ENCODE measurements around the gene SEC23B.
"Not testable (repeated sequence)": the region's sequence is repeated elsewhere in the genome, so short reads cannot be mapped to it uniquely, and the experiment has no call there.

SEC23B gene

DNA sequence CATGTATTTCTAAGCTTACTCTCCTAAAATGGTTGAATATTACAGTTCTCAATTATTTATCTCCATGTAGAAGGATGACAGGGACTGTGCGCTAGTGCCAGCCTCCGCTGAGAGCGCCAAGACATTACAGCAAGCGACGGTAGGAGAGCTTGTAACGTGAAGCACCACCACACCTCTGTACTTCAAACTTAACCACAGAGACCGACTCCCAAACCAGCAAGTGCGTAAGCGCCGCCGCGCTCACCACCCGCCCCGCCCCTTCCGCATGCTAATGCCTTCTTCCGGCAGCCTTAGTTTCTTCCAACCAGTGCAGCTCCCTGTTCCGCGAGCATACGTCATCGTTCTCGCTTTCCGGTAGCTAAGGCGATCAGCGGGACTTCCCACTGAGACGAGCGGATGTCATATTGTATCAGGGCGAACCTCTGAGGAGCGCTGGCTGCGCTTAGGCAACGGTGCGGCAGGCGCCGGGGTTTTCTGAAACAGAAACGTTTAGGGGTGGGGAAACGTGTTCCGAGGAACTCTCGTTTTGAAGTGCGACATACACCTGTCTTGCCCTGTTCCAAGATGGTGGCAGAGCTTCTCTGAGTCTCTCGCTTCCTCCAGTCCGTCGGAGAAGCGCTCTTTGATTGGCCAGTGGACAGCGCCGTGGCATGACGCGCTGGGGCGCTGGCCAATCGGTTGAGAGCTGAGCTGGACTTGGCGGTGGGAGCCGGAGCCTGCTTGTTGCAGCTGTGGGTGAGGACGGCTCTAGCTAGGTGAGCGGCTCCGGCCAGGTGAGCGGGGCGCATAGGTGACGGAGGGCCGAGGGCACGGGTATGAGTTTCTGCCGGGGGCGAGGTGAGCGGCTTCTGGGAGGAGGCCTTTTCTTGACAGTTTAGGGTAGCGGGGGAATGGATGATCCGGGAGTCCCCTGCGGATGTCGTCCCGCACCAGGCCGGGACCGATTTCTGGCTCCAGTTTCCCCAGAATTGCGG, at the start of gene SEC23B:
Gene SEC23B (plus strand): TSS at position 723 of the 974 bp plus-strand sequence. CDS start 2,896 bp downstream, outside the sequence.
- FAIRE-seq, result peak; percentile 97

DNA sequence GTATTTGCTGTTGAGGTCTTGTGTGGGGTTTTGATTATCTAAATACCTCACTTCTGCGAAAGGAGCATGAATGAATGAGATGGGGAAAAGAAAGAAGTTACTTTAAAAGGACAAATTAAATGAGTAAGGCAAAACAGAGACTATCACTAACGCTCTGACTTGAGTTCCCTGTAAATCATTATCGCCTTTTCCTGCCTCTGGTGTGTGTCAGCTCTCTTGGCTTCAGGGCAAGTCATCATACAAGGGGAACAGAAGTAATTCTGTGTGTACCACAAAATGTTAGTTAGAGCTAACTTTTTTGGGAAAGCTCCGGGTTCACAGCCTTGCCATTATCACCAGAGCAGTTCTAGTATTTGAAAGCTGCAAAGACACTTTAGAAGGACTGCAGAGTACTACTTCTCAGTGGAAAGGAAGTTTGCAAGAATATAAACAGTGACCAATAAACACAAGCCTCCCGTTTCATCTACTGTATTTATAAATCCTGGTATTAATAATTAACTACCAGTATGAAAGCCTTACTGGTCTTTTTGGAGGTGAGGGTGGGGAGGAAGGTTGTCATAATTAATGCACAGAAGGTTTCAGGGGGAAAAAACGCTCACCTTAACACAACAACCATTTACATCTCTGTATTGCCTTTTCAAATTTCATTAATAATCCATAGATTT, 42.1 kb upstream of the SEC23B start:
- no peak for FAIRE-seq

DNA sequence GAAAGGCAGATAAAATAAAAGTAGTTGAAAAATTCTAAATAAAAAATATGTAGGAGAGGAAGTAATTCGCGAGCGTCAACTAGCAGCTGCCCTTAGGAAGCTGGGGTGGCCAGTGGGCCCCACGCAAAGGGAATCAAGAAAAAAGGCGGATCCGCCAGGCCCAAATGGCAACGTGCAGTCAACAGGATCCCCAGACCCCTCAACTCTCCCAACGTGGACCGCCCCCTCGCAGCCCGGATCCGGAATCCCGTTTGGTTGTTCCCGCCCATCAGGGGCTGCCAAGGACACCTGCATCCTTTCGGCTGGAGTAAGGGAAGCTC, 41.2 kb upstream of the SEC23B start:
- FAIRE-seq, result no peak

DNA sequence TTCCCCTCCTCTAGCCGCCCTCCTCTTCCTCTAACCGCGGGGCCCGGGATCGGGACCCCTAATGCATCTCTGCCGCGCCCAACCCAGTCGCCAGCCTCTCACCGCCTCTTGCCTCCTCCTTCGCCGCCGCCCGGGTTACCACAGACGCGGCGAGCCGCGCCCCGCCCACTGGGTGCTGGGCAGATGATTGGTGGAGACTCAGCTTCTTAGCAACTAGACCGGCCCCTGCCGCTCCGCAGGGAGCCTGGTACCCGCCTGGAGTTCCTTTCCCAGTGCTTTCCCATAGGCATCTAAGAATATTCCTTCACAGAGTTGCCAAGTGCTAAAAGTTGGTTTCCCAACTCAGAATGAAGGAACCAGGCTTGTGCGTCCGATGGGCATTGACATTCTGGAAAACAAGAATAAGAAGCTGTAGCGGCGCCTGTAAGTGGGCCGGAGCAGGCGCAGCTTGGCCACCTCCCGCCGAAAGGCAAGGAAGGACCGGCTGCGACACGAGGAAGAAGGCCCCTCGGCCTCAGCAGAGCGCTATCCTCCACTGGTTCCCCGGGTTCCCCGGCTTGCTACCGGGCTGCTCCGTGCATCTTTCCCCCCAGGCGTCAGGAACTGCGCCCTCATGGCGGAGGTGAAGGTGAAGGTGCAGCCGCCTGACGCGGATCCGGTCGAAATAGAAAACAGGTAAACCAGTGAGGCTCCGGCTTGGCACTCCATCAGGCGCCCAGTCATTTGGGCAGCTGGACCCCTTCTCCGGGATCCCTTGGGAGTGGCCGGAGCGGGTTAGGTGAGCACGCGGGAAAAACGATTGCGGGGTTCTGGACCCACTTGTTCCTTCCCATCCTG, 40.6 kb upstream of the SEC23B start, which contains the start of the genes DZANK1 and POLR3F:
Gene DZANK1 (minus strand): TSS at position 137 of the 837 bp plus-strand sequence. CDS start 1,672 bp downstream, outside the sequence.
Gene POLR3F (plus strand): TSS at position 497 of the 837 bp plus-strand sequence. CDS start 117 bp downstream, at position 614.
- FAIRE-seq, result peak; percentile 97

DNA sequence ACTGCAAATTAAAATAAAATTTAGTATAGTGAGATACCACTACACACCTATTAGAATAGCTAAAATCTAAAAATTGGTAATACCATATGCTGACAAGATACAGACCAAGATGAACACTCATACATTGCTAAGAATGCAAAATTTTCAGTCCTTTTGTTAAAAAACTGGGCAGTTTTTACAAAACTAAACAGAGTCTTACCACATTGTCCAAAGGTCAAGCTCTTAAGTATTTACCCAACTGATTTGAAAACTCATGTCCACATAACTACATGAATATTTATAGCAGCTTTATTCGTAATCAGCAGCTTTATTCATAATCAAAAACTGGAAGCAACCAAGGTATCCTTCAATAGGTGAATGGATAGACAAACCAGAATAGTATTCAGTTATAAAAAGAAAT, 30.5 kb upstream of the SEC23B start:
- FAIRE-seq, result no peak

DNA sequence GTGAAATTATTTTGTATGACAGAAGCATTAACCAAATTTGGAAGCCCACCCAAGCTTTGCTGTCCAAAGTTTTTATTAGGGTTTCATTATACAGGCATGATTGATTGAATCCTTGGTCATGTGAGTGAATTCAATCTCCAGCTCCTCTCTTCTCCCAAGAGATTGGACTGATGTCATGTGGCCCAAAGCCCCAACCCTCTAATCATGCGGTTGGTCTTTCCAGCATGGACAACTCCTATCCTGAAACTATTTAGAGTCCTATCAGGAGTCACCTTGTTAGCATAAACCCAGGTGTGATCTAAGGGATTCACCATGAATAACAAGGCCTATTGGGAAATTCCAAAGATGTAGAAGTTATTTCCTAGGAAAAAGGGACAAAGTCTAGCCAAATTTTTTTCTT, 29.9 kb upstream of the SEC23B start:
- no peak for FAIRE-seq

DNA sequence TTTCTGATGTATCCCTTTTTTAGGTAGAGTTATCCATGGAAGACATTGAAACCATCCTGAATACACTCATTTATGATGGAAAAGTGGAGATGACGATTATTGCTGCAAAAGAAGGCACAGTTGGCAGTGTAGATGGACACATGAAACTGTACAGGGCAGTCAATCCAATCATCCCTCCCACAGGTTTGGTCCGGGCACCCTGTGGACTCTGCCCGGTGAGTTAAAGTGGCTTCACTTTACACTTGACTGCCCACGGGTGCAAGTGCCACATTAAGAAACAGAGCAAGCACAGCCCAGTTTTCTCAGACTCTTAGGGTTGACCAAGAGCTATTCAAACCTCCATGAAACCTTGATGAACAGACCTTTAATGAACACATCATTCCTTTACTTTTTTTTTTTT, 26.1 kb upstream of the SEC23B start:
- FAIRE-seq, result no peak

DNA sequence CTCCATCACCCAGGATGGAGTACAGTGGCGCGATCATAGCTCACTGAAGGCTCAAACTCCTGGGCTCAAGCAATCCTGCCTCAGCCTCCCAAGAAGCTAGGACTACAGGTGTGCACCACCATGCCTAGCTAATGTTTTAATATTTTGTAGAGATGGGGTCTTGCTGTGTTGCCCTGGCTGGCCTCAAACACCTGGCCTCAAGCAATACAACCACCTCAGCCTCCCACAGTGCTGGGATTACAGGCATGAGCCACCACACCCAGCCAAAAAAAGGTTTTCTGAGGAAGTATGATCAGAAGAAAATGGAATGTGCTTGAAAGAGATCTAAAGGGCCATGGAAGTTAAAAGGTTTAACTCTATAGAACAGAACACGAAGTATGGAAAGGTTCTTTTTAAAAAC, 19.4 kb upstream of the SEC23B start:
- FAIRE-seq, result no peak

DNA sequence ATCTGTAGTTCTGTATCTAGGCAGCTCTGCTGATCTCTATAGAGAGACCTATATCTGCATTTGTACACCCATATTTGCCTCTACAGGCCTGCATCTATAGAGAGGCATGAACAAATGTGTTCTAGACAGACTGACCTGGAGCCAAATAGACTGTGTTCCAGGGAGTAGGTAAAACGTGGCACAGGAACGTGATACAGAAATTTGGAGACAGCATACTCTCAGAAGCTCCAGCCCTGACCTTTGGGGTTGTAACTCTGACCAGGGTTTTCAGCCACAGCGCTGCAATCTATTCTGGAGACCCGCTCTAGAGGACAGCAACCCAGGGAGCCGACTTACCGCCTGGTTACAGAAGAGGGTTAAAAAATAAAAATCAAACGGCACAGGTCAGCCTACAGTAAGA, 11.7 kb upstream of the SEC23B start:
- no peak for FAIRE-seq

DNA sequence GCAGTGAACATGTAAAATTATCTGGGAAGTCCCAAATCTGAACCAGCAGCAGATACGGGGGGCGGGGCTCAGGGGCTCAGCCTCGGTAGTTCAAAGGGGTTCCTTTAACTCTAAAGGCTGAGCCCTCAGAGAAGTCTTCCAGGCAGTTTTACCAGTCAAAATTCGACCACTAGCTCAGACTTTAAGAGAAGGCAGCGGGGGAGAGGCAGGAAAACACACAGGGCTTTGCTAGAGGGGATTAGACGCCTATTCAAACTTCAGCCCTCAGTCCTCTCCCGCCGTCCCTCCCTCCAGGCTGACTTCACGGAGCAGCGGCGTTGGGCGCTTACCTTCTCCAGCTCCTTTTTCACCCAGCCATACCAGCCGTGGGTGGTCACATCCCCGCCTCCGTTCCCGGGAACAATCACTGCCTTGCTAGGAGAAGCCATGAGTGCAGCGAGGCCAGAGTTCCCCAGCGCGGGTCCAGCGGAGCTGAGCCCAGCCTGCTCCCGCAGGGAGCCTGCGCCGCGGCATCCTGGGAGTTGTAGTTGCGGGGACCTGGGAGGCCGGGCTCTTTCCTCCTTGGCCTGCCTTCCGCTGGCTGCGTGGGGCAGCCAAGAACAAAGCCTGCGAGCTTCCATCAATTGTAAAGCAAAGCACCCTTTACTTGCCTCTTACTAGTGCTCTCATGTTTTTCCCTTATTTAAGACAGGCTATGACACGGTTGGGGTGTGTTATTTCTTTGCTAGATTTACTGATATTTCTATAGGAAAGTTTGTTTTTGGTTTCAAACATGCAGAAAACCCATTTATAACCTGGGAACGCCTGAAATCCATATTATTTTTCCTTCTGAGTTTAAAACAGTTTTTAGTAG, 10.8 kb upstream of the SEC23B start, which contains the start of gene RBBP9:
Gene RBBP9 (minus strand): TSS at position 486 of the 853 bp plus-strand sequence. CDS start 58 bp downstream, at position 428.
- FAIRE-seq, result peak; percentile 91

DNA sequence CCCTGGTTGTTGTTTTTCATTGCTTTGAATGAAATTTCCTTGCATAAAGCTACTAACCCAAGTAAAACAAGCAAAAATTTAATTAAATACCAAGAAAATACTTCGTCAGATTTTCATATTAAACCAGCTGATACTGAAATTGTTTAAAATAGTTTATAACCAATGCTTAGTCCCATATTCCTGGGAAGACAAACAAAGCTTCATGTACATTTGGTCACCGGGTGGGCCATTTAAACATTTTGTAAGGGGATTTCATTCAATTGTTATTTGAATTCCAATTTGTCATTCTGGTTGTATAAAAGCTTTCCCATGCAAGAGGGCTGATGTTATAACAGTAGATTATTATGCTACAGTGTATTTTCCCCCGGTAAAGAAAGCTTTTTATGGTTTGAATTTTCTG, 10.1 kb upstream of the SEC23B start:
- FAIRE-seq, result no peak

DNA sequence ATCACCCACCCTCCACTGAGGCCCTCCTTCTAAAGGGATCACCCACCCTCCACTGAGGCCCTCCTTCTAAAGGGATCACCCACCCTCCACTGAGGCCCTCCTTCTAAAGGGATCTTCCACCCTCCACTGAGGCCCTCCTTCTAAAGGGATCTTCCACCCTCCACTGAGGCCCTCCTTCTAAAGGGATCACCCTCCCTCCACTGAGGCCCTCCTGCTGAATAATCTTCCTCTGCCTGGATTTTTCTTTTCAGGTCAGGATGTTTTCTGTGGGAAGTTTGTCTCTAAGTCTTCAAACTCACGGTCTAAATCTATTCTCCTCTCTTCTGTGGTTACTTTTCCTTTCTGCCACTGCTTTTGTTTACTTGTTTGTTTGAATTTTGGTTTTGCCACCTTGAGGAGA, 6.1 kb upstream of the SEC23B start:
- FAIRE-seq, result not testable (repeated sequence)

DNA sequence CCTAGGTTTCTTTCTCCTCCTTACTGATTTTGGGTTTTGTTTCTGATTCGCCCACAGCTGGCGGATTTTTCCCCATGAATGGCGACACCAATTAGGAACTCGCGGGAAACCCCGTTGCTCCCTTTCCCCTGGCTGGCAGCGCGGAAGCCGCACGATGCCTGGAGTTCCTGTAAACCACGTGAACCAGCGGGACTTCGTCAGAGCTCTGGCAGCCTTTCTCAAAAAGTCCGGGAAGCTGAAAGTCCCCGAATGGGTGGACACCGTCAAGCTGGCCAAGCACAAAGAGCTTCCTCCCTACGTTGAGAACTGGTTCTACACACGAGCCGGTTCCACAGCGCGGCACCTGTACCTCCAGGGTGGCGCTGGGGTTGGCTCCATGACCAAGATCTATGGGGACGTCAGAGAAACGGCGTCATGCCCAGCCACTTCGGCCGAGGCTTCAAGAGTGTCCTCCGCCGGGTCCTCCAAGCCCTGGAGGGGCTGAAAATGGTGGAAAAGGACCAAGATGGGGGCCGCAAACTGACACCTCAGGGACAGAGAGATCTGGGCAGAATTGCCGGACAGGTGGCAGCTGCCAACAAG, 3.2 kb upstream of the SEC23B start:
- FAIRE-seq, result no peak

DNA sequence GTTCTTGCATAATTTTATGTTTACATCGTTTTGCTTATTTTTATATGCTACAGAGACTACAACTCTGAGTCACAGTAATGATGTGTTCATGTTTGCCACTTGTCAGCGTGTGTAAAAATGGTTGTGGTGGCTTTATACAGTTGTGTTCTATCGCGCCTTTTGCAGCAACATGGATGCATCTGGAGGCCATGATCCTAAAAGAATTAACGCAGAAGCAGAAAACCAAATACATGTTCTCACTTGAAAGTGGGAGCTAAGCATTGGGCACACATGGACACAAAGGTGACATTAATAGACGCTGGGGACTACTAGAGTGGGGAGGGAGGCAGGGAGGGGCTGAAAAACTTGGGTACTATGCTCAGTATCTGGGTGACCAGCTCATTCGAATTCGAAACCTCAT, 996 bp upstream of the SEC23B start:
- no peak for FAIRE-seq

DNA sequence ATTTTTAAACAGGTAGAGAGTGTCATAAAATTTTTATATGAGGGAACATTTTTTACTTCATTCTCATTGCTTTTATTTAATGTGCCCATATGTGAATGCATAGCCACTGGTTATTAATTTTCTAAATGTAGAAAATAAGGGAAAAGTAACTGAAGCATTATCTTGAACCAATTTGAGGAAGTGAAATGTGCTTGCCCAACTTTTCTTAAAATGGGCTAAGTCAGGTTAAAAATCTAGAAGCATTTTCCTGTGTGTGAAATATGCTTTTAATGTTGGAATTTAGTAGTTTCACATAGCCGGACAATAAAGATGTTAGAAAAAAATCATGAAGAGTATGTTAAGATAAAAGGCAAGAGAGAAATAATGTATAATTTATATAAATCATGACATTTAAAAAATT, 3.8 kb downstream of the SEC23B start:
- no peak for FAIRE-seq

DNA sequence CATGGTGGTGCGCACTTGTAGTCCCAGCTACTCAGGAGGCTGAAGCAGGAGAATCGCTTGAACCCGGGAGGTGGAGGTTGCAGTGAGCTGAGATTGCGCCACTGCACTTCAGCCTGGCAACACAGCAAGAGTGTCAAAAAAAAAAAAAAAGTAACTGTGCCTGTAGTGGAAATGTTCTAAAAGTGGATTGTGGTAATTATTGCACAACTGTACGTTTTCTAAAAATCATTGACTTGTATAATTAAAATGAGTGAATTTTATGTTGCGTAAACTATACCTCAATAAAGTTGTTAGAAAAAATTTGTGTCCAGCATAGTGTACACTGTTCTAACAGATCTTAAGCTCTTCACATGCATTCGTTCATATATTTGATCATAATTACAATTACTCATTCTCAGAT, 5.5 kb downstream of the SEC23B start:
- FAIRE-seq, result no peak

DNA sequence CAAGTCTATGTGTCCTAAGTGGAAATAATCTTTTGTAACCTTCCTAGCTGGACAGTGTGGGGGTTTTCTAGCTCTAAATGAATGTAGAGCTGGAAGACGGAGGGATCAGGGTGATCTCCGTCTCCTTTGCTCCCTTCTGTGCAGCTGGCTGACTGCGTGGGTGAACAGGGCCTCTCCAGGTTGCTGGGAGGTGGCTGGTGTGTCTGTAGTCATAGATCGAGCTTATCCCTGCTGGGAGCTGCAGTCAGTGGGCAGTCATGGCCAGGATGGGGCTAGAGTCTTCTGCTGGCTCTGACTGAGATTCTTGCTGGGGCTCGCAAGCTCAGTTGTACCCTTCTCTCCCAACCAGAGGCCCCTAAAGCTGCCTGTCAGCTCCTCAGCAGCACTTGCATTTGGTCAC, 6.4 kb downstream of the SEC23B start:
- no peak for FAIRE-seq

DNA sequence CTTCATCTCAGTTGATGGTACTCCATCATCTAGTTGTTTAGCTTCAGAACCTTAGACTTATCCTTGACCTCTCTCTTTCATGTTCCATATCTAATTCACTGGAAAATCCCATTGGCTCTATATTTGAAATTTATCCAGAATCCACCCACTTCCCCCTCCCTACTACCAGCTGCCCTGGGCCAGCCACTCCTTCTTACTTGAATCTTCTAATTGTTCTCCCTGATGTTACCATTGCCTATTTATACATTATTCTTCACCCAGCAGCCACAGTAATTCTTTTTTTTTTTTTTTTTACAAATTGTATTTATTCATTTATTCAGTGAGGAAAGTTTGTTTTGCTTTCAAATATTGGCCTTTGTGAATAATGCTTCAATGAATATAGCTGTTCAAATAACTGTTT, 8.2 kb downstream of the SEC23B start:
- FAIRE-seq, result no peak

DNA sequence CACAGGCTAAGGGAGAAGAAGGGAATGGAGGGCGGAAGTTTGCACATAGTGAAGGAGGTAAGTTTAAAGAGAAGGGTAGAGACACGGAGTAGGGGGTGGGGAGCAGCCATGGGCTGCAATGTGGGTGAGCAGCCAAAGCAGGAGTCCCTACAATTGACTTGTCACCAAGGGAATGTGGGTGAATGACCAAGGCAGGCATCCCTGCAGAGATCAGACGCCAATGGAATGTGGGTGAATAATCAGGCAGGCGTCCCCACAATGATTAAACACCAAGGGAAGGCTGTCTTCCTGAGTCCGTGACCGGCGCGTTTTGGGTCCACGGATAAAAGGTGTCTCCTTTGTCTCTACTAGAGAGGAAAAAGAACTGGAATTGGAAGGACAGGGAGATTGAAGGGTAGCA, 14.3 kb downstream of the SEC23B start:
- not testable (repeated sequence) for FAIRE-seq

DNA sequence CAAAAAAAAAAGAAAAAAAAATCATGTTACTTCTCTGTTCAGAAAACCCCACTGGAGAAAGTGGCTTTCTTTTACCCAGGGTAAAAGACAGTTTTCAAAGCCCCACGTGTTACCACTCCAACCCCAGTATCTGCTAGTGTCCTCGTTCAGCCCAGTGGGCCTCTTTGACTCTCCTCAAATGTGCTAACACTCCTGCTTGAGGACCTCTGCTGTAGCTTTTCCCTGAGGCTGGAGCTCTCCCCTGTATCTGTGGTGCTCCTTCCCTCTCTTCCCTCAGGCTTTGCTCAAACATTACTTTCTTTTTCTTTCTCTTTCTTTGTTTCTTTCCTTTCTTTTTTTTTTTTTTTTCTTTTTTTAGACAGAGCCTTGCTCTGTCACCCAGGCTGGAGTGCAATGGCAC, 15.3 kb downstream of the SEC23B start:
- no peak for FAIRE-seq

DNA sequence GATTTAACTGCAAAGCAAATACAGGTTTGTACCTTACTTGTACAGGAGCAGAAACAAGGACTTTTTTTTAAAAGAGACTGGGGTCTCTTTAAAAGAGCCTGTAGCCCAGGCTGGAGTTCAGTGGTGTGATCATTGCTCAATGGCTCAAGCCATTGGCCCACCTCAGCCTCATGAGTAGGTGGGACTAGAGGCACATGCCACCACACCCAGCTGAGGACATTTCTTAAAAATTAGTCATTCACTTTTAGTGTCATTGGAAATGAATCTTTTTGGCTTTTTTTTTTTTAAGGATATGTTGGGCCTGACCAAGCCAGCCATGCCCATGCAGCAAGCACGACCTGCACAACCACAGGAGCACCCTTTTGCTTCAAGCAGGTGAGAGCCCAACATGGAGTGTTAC, 16.9 kb downstream of the SEC23B start:
- no peak for FAIRE-seq

DNA sequence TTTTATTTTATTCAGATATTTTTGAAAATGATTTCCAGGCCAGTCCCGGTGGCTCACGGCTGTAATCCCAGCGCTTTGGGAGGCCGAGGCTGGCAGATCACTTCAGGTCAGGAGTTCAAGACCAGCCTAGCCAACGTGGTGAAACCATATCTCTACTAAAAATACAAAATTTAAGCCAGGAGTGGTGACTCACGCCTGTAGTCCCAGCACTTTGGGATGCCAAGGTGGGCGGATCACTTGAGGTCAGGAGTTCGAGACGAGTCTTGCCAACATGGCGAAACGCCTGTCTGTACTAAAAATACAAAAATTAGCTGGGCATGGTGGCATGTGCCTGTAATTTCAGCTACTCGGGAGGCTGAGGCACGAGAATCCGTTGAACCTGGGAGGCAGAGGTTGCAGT, 19.0 kb downstream of the SEC23B start:
- FAIRE-seq, result not testable (repeated sequence)
